ENCODE data around the gene NDUFB4.

- no peak for TF ChIP-seq EZH2 (IDR thresholded peaks at IDR 0.05; ENCODE audit: low read length)
- no peak for TF ChIP-seq CTCF (optimal IDR thresholded peaks at IDR 0.05 in 1 of 3, IDR thresholded peaks at IDR 0.05 in 1 of 3, conservative IDR thresholded peaks at IDR 0.05 in 1 of 3; ENCODE audit: extremely low read depth in 1 of 3, insufficient read depth in 2 of 3, low read length in 3 of 3)
These were observed 8.6 kb downstream of the NDUFB4 start for GRCh38 chr3:120604784-120605183.
